Fibroblast of lung (primary cell): ENCODE results near the gene CD8B2. TPM values are rescaled to one million over a fixed set of nuclear protein-coding genes. Genes with fewer than 3 reads are reported as not detected.
"Not testable (repeated sequence)": the region's sequence is repeated elsewhere in the genome, so short reads cannot be mapped to it uniquely, and the experiment has no call there.

ENCODE experiments used
- DNase-seq, 2 donors: peaks; one replicate each; pipeline versions ENCODE4 v3.0.0 to v3.0.0-alpha.2; 2010; ENCODE audit warnings: low read depth in 2 of 2
- H2AFZ ChIP-seq: 2 replicates; pipeline ENCODE4 v1.5.1; 2012; ENCODE audit warnings: low read length, control low read depth, inconsistent platforms
- H3K27ac ChIP-seq: 2 replicates; pipeline ENCODE4 v1.5.1; 2011; ENCODE audit warnings: low read length, control low read depth; ENCODE audit not compliant: insufficient read depth
- H3K27me3 ChIP-seq: 2 replicates; pipeline ENCODE4 v1.5.1; 2011; ENCODE audit warnings: mild to moderate bottlenecking, low read length; ENCODE audit not compliant: control insufficient read depth, insufficient read depth
- H3K36me3 ChIP-seq: 2 replicates; pipeline ENCODE4 v1.5.1; 2011; ENCODE audit warnings: low read length; ENCODE audit not compliant: control insufficient read depth, insufficient read depth
- H3K4me1 ChIP-seq: 2 replicates; pipeline ENCODE4 v1.5.1; 2011; ENCODE audit warnings: low read length; ENCODE audit not compliant: control insufficient read depth, insufficient read depth; ENCODE audit errors: extremely low read depth
- H3K4me2 ChIP-seq: 2 replicates; pipeline ENCODE4 v1.5.1; 2011; ENCODE audit warnings: low read length, control low read depth; ENCODE audit not compliant: insufficient read depth; ENCODE audit errors: extremely low read depth
- H3K4me3 ChIP-seq, 4 experiments: fragments of 200-600 bp in 1 of 4; sonication (generic) in 1 of 4; replicated peaks in 1 of 4; 2 replicates each; pipeline ENCODE4 v1.5.1; 2011 to 2016; ENCODE audit warnings: low read length in 4 of 4, low read depth in 3 of 4, mild to moderate bottlenecking in 3 of 4, control low read depth in 2 of 4, inconsistent platforms in 1 of 4, mixed read lengths in 1 of 4; ENCODE audit not compliant: insufficient read depth in 1 of 4; ENCODE audit errors: control extremely low read depth in 1 of 4
- H3K79me2 ChIP-seq: 2 replicates; pipeline ENCODE4 v1.5.1; 2012; ENCODE audit warnings: mild to moderate bottlenecking, low read length, inconsistent platforms; ENCODE audit not compliant: control insufficient read depth, insufficient read depth
- H3K9ac ChIP-seq: 2 replicates; pipeline ENCODE4 v1.5.1; 2011; ENCODE audit warnings: mild to moderate bottlenecking, low read length, control low read depth; ENCODE audit not compliant: insufficient read depth
- H3K9me3 ChIP-seq: 2 replicates; pipeline ENCODE4 v1.5.1; 2012; ENCODE audit warnings: low read depth, low read length; ENCODE audit not compliant: control insufficient read depth, insufficient read depth
- H4K20me1 ChIP-seq: 2 replicates; pipeline ENCODE4 v1.5.1; 2011; ENCODE audit warnings: low read length; ENCODE audit not compliant: control insufficient read depth, insufficient read depth; ENCODE audit errors: extremely low read depth
- polyA plus RNA-seq, 2 donors: library from polyadenylated mRNA; depleted of rRNA in 1 of 2; stranded (reverse) in 1 of 2; unstranded in 1 of 2; fragments of >200 nt; gene quantifications; 2 replicates each; pipeline ENCODE4 v1.2.1, GENCODE V29; 2011 to 2012; ENCODE audit warnings: missing spikeins in 1 of 2
- total RNA-seq: library from RNA; depleted of rRNA; stranded (reverse); fragments of >200 nt; gene quantifications from 2 replicates; pipeline ENCODE4 v1.2.1, GENCODE V29; 2014

CD8B2 gene
- total and polyA plus RNA-seq, 2 donors (not counting 1 experiment from before 2014, with no cell fraction given): not detected

DNA sequence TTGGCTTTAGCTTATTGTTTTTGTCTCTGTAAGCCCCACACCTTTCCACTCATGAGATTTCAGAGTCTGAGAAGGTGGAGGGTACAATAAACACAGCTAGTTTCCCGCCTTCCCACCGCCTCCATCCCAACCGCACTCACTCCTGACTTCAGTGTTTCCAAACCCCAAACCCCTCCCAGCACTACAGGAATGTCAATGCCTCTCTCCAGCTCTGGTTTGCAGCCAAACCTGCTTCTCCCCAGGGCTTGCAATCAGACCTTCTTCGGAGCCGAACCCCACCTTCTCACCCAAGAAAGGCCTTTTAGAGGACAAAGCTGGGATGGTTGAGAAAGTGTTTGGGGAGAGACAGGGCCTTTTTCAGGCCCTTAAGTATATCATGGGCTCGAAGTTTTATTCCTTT, 5.7 kb downstream of the CD8B2 start:
- not testable (repeated sequence) for H3K4me3 ChIP-seq, H4K20me1 ChIP-seq

GRCh38 chr2:106498549-106498948, 11.4 kb downstream of the CD8B2 start:
- not testable (repeated sequence) for H3K27ac ChIP-seq, H3K4me1 ChIP-seq, H3K27me3 ChIP-seq, H3K4me2 ChIP-seq, H4K20me1 ChIP-seq, H2AFZ ChIP-seq, H3K4me3 ChIP-seq, DNase-seq, H3K9ac ChIP-seq, H3K79me2 ChIP-seq, H3K9me3 ChIP-seq, H3K36me3 ChIP-seq

More for the DNA sequence above, 5.7 kb downstream of the CD8B2 start:
- H3K79me2 ChIP-seq, H2AFZ ChIP-seq, H3K4me1 ChIP-seq, H3K9me3 ChIP-seq, H3K36me3 ChIP-seq, H3K27ac ChIP-seq, H3K9ac ChIP-seq, DNase-seq, H3K27me3 ChIP-seq, H3K4me2 ChIP-seq: not testable (repeated sequence)

GRCh38 chr2:106500350-106500749, 13.2 kb downstream of the CD8B2 start:
- H3K9ac ChIP-seq, H3K27me3 ChIP-seq, H3K4me2 ChIP-seq, H3K36me3 ChIP-seq, H4K20me1 ChIP-seq, H2AFZ ChIP-seq, H3K27ac ChIP-seq, H3K79me2 ChIP-seq, DNase-seq, H3K9me3 ChIP-seq, H3K4me3 ChIP-seq, H3K4me1 ChIP-seq: not testable (repeated sequence)

DNA sequence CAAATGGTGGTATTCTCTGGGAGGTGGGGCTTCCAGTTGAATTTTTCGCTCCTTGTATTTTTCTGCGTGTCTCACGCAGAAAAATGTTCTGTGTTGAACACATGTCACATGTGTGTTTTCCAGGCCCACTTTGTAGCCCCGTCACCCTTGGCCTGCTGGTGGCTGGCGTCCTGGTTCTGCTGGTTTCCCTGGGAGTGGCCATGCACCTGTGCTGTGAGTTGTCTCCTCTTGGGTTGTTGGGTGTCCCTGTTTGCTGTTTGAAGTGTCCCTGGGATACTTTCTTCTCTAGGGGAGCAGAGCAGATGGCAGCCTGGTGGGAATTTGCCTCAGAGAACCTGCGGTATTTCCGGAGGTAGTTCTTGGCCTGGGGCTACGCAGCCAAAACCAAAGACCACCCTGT, 15.2 kb downstream of the CD8B2 start:
- H3K36me3 ChIP-seq, H3K27me3 ChIP-seq, H3K4me3 ChIP-seq, H3K4me1 ChIP-seq, H3K9ac ChIP-seq, H3K79me2 ChIP-seq, H4K20me1 ChIP-seq, H3K27ac ChIP-seq, H3K4me2 ChIP-seq, H3K9me3 ChIP-seq, H2AFZ ChIP-seq, DNase-seq: not testable (repeated sequence)

GRCh38 chr2:106504192-106504591, 17.0 kb downstream of the CD8B2 start:
- H3K27ac ChIP-seq, H3K4me3 ChIP-seq: not testable (repeated sequence)

GRCh38 chr2:106504787-106505186, 17.6 kb downstream of the CD8B2 start:
- H3K4me1 ChIP-seq, H3K79me2 ChIP-seq, H3K27me3 ChIP-seq, H3K4me3 ChIP-seq, H4K20me1 ChIP-seq, H3K9ac ChIP-seq, H3K27ac ChIP-seq, DNase-seq, H3K36me3 ChIP-seq, H3K9me3 ChIP-seq, H3K4me2 ChIP-seq, H2AFZ ChIP-seq: not testable (repeated sequence)

More at GRCh38 chr2:106504192-106504591, 17.0 kb downstream of the CD8B2 start:
- H4K20me1 ChIP-seq, H3K4me2 ChIP-seq, H3K27me3 ChIP-seq, H3K9me3 ChIP-seq, H3K9ac ChIP-seq, H3K36me3 ChIP-seq, H3K4me1 ChIP-seq, H2AFZ ChIP-seq, DNase-seq, H3K79me2 ChIP-seq: not testable (repeated sequence)

DNA sequence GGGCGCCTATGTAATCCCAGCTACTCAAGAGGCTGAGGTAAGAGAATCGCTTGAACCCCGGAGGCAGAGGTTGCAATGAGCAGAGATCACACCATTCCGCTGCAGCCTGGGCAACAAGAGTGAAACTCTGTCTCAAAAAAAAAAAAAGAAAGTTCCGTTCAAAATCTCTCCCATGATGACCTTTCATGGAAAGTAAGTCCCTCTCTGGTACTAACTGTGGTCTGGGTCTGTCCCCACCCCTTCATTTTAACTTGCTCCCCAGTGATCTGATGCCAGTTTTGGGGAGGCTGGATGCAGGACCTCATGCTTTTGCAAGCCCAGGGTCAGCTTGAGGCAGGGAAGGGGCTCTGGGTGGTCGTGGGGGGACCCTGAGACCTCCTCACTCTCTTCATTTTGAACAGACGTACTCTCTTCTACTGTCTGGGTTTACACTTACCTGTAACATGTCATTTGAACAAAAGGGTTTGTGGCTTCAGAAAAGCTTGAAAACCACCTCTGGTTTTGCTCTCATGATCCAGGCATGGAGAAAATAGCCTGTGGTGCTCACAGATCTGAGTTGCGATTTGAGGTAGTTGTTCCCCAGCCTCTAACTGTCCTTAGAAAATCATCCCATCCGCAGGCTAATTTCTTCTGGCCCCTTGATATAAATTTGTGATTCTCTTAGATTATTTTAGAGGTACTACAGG, 19.0 kb downstream of the CD8B2 start:
- not testable (repeated sequence) for H3K4me3 ChIP-seq, H3K27ac ChIP-seq, H3K4me2 ChIP-seq, H3K79me2 ChIP-seq, H3K9ac ChIP-seq, DNase-seq, H3K4me1 ChIP-seq, H3K36me3 ChIP-seq, H4K20me1 ChIP-seq, H3K9me3 ChIP-seq, H2AFZ ChIP-seq, H3K27me3 ChIP-seq
